ENCODE measurements around the gene EDRF1. TPM values are rescaled to one million over a fixed set of nuclear protein-coding genes. Genes with fewer than 3 reads are reported as not detected.

The EDRF1 gene
- total RNA-seq, 4 donors from 2014 or later = 7.8 to 22.1 (median 15.8) TPM

DNA sequence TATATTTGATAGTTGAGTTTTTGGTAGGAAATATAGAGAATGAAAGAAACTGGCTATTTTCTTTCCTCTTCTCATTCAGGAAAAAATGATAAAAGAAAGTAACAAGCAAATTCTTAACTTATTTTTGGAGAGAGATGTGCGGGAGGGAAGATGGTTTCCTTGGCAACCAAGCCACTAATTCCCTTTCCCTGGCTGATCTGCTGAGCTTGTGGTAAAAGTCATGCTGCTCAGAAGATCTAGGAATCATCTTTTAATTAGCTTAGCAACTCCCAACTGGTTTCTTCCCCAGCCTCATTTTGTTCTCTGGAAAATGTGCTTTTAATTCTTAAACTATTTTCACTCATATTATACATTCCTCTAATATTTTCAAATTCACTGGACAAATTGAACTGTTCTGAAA, 91.7 kb downstream of the EDRF1 start:
- no peak for ATAC-seq
- 53 to 75% methylated on average over 1 of the region's 1 CpG for WGBS, 2 donors (ENCODE audit: low coverage in 1 of 2)
- H3K36me3 ChIP-seq = peaks cover 0 to 99% of the 10 kb centered on the region in 2 donors
- H3K4me3 ChIP-seq = no peak overlapping the region
- H3K9me3 ChIP-seq = no peaks in the 10 kb centered on the region
- TF ChIP-seq, protein P1, sequence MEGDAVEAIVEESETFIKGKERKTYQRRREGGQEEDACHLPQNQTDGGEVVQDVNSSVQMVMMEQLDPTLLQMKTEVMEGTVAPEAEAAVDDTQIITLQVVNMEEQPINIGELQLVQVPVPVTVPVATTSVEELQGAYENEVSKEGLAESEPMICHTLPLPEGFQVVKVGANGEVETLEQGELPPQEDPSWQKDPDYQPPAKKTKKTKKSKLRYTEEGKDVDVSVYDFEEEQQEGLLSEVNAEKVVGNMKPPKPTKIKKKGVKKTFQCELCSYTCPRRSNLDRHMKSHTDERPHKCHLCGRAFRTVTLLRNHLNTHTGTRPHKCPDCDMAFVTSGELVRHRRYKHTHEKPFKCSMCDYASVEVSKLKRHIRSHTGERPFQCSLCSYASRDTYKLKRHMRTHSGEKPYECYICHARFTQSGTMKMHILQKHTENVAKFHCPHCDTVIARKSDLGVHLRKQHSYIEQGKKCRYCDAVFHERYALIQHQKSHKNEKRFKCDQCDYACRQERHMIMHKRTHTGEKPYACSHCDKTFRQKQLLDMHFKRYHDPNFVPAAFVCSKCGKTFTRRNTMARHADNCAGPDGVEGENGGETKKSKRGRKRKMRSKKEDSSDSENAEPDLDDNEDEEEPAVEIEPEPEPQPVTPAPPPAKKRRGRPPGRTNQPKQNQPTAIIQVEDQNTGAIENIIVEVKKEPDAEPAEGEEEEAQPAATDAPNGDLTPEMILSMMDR (IDR thresholded peaks at IDR 0.05) = no peak
- TF ChIP-seq POLR2A (IDR thresholded peaks at IDR 0.05) (no peak), POLR2AphosphoS5 (IDR thresholded peaks at IDR 0.05) (no peak)
- H3K27ac ChIP-seq = no peak overlapping the region
- no peaks in the 10 kb centered on the region for H3K27me3 ChIP-seq
- H3K4me1 ChIP-seq = no peaks in the 10 kb centered on the region

DNA sequence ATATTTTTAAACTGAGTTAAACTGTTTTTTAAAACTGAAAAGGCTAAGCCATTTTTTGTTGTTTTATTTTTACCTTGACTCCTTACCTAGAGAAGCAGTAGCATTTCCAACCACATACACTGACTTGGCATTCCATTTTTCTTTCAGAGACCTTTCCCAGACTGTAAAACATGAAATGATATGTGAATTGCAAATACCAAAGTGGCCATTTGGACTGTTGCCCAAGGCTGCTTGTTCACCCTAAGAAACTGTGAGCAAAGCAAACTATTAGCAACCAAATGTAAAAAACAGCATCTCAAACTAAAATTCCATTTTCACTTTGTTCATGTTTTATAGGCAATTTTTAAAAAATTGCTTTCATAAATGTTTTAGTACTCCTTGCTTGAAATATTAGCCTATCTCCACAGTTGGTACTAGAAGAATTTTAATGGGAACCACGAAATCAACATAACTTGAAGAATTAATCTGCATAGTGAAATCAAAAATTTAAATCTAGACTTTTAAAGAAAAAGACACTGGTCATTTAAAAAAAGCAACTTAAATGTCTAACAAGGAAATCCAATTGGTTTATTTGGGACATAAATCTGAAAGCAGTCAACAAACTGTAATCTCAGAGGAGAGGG, 92.7 kb downstream of the EDRF1 start:
- TF ChIP-seq, protein P1 (IDR thresholded peaks at IDR 0.05) = no peak
- TF ChIP-seq POLR2AphosphoS5 (IDR thresholded peaks at IDR 0.05) (no peak), EP300 (IDR thresholded peaks at IDR 0.05) (no peak), POLR2A (IDR thresholded peaks at IDR 0.05) (no peak)
- WGBS, 2 donors (ENCODE audit: low coverage in 1 of 2) = 80 to 87% methylated on average over 1 of the region's 1 CpG
- Histone ChIP-seq H3K27ac (no peak overlapping the region), H3K36me3 (peaks cover 0 to 92% of the 10 kb centered on the region in 2 donors), H3K4me1 (no peaks in the 10 kb centered on the region), H3K27me3 (no peaks in the 10 kb centered on the region), H3K4me3 (no peak overlapping the region), H3K9me3 (no peaks in the 10 kb centered on the region)
- ATAC-seq = no peak

Other genes starting within 250 kb of the EDRF1 start
- not detected for gene TEX36, start 36.5 kb upstream of the EDRF1 start, total RNA-seq
- gene MMP21, start 56.1 kb downstream of the EDRF1 start, total RNA-seq = under 1 TPM in 2 of 4 donors, not detected in 2; 0.13 to 0.81 TPM
- gene UROS, start 103.5 kb downstream of the EDRF1 start, total RNA-seq = 10 to 100 TPM; 25.3 to 64.0 (median 39.1) TPM
- 10 to 100 TPM; 38.6 to 59.2 (median 50.3) TPM for gene BCCIP, start 103.8 kb downstream of the EDRF1 start, total RNA-seq
- gene DHX32, start 161.6 kb downstream of the EDRF1 start, total RNA-seq = 10 to 100 TPM; 22.1 to 31.5 (median 27.5) TPM
- 1 to 10 TPM in 1 of 4 donors, under 1 TPM in 2, not detected in 1; 0.81 to 1.7 (median 0.93) TPM for gene FANK1, start 176.9 kb downstream of the EDRF1 start, total RNA-seq

Data from gastroesophageal sphincter (tissue), 4 donors.